C4-2B (cell line): ENCODE results near the gene LPCAT2.

Experiments used
- H3K27ac ChIP-seq: fragments of 450-650 bp; 2 replicates; pipeline ENCODE4 v1.5.1; 2017
- ZFX ChIP-seq: fragments of 450-650 bp; IDR thresholded peaks from 2 replicates; pipeline ENCODE4 v1.6.1; 2017
- TF ChIP-seq, protein P1 (sequence below): fragments of 450-650 bp; conservative IDR thresholded peaks from 2 replicates; pipeline ENCODE4 v1.5.1; 2017; ENCODE audit warnings: mild to moderate bottlenecking

The LPCAT2 gene

DNA sequence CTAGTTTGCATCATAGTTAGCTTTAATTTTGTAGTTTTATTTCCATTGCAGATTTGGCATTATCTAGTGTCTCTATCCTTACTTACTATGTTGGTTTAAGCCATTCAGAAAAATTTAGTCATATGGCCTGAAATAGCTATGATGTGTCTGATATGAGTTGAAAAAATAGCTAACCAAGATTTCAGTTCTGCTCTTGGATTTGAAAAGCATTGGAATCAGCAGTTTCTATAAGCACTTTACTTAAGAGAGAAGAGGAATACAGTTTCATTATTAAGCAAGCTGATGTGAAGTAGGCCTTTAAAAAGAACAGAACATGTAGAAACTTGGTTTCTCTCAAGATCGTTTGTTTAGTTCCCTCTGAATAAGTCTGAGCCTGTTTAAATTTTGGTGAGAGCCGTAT, 25.9 kb downstream of the LPCAT2 start:
- no peak overlapping the region for H3K27ac ChIP-seq
- TF ChIP-seq, protein P1, sequence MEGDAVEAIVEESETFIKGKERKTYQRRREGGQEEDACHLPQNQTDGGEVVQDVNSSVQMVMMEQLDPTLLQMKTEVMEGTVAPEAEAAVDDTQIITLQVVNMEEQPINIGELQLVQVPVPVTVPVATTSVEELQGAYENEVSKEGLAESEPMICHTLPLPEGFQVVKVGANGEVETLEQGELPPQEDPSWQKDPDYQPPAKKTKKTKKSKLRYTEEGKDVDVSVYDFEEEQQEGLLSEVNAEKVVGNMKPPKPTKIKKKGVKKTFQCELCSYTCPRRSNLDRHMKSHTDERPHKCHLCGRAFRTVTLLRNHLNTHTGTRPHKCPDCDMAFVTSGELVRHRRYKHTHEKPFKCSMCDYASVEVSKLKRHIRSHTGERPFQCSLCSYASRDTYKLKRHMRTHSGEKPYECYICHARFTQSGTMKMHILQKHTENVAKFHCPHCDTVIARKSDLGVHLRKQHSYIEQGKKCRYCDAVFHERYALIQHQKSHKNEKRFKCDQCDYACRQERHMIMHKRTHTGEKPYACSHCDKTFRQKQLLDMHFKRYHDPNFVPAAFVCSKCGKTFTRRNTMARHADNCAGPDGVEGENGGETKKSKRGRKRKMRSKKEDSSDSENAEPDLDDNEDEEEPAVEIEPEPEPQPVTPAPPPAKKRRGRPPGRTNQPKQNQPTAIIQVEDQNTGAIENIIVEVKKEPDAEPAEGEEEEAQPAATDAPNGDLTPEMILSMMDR, result no peak
- TF ChIP-seq ZFX, result no peak

DNA sequence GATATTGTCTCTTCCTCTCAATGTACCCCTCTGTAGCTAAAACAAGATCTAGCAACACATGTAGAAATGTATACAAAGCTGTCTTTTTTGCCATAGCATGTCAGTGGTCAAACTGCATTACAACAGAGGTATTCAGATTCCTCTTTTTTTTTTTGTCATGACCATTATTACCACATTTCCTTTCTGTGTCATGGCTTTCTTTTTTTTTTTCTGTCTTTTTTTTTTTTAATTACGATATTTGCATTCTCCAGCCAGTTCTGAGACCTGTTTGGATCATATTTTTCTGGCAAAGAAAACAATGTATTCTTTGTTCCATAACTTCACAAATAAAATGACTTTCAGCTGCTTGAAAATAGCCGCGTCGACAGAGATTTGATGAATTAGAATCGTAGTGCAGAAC, 30.2 kb downstream of the LPCAT2 start:
- TF ChIP-seq, protein P1, result no peak
- TF ChIP-seq ZFX, result no peak

DNA sequence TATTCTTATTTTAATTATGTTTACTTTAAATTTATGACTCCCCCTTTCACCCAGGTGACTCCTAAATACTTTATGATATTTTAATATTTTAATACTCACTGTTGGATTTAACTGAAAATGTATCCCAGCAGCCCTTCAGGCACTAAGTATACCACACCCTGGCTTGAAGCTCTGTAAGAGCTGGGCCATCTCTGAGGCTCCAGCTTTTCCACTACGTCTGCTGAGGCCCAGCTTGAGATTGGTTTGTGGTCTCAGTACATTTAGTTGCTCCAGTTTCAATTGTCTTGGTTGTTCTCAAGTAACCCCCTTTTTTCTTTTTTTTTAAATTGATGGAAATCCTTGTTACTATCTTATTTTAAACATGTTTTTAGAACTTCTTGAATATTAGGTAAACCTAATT, 30.6 kb downstream of the LPCAT2 start:
- no peak for TF ChIP-seq ZFX
- TF ChIP-seq, protein P1, result no peak
- no peak overlapping the region for H3K27ac ChIP-seq

More for the DNA sequence above, 30.2 kb downstream of the LPCAT2 start:
- H3K27ac ChIP-seq, result no peak overlapping the region

DNA sequence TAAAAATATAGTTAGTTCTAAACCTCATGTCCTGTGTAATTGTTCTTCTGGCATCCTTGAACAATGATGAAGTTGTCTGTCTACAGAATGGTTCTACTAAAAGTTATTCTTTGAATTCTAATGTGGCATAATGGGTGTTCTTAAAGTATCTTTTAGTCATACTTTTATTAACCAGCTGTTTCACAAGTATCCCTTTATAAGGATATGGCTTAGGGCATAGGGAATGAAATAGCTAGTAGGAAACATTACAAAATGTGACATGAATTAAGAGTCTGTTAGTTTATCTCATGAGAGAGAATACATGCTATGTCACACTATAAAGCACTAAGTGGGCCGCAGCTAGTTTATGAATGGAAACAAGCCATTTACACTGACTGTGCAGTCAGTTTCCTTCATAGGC, 31.3 kb downstream of the LPCAT2 start:
- TF ChIP-seq, protein P1, result no peak
- TF ChIP-seq ZFX, result no peak
- H3K27ac ChIP-seq, result no peak overlapping the region

DNA sequence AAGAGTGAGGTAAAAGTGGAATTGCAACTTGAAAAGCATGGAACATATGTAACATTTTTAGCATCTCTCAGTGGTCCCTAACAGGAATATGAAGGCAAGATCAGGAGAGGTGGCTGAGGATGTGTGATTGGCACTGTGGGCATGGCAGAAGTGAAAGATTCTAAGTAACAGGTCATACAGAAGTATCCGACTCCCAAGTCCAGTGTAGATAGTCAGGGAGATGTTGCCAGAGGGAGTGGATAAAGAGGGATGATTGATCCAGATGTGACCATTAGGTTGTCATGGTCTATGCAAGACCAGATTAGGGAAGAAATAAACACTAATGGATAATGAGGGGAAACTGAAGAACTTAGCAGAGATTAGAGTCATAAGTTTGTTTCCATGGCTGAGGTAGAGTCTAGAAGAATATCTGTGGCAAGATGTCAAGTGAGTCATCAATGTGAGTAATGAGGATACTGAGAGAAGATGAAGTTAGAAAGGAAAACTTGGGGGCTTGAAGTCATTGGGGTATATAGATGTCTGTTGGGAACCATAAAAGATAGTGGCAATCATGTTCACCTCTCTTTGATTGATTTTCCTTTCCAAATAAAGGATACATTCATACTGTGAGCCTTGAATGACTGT, 33.7 kb downstream of the LPCAT2 start:
- H3K27ac ChIP-seq, result no peak overlapping the region
- no peak for TF ChIP-seq ZFX
- TF ChIP-seq, protein P1, result no peak

DNA sequence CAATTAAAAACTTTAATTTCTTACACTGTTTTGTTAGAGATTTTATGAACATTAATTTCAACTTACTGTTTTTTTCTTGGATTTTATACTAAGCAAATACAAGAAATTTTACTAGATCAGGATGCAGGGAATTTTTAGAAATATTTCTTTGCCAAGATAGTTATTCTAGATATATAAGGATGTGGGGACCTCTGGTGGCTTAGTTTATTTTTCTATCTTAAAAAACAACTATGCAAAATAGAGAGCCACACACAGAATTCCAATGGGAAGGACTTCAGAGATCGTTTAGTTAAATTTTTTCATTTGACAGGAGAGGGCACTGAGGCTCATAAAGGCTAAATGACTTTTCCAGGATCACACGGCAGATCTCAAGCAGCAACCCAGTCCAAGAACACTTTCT, 34.6 kb downstream of the LPCAT2 start:
- TF ChIP-seq, protein P1, result peak; percentile 47
- no peak for TF ChIP-seq ZFX
- H3K27ac ChIP-seq, result no peak overlapping the region

DNA sequence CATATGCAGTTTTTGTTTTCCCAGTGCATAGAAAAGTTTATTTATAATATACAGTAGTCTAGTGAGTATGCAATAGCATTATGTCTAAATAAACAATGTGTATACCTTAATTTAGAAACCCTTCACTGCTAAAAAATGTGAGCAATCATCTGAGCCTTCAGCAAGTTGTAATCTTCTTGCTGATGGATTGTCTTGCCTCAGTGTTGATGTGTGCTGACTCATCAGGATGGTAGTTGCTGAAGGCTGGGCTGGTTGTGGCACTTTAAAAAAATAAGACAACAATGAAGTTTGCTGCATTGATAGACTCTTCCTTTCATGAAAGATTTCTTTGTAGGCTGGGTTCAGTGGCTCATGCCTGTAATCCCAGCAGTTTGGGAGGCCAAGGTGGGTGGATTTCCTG, 43.7 kb downstream of the LPCAT2 start:
- TF ChIP-seq ZFX, result no peak
- TF ChIP-seq, protein P1, result no peak
- H3K27ac ChIP-seq, result no peak overlapping the region
